ENCODE data around the gene FLAD1. TPM values are rescaled to one million over a fixed set of nuclear protein-coding genes. Genes with fewer than 3 reads are reported as not detected.
A peak's percentile ranks its signal among the peaks of the same experiment; 100 is the strongest.

The FLAD1 gene
- polyA plus RNA-seq, 2 of the 4 experiments (the other 2 are of a cell fraction) = 34.1 to 43.5 TPM

DNA sequence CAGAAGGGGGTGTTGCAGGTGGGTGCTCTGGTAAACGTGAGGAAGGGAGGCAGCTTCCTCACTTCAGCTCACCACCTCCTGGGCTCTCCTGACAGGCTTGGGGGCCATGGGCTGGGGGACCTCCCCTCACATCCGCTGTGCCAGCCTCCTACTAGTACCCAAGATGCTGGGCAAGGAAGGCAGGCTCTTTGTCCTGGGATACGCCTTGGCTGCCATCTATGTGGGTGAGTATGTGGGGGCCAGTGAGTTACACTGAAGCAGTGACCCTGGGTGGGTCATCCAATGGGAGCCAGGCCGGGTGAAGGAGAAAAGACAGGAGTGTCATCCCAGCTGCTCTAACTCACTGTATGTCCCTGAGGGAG lies 56.1 kb downstream of the FLAD1 start:
- peak overlapping the region; percentile 19 to 66; a peak in 4 of 6 replicates for H3K27ac ChIP-seq
- H3K4me2 ChIP-seq = peak overlapping the region; percentile 45
- H3K4me3 ChIP-seq = no peak overlapping the region
- no peak for ATAC-seq
- no peaks in the 10 kb centered on the region for H3K9me3 ChIP-seq
- DNase-seq (ENCODE audit: low read depth in 1 of 2, low spot score in 1 of 2) = no peak
- FAIRE-seq = no peak
- WGBS (ENCODE audit: missing lambda C conversion rate) = 86% methylated on average over 4 of the region's 4 CpGs
- no peak for TF ChIP-seq JUNB (IDR thresholded peaks at IDR 0.05)
- TF ChIP-seq KDM5A (IDR thresholded peaks at IDR 0.05) = no peak
- no peak for TF ChIP-seq CHD4 (IDR thresholded peaks at IDR 0.05; ENCODE audit: borderline replicate concordance)
- TF ChIP-seq MYC (IDR thresholded peaks at IDR 0.05; ENCODE audit: borderline replicate concordance, low read length) = no peak
- peaks cover 34% of the 10 kb centered on the region for H3K4me1 ChIP-seq
- ChIA-PET POLR2A (no interaction called here), CTCF (interaction anchor here (1.4 to 1.8 kb wide), 3 partner anchors 46 to 369 kb away, joined by 3 to 4 read pairs (median 4); partner anchors contain the start of gene KRTCAP2)

DNA sequence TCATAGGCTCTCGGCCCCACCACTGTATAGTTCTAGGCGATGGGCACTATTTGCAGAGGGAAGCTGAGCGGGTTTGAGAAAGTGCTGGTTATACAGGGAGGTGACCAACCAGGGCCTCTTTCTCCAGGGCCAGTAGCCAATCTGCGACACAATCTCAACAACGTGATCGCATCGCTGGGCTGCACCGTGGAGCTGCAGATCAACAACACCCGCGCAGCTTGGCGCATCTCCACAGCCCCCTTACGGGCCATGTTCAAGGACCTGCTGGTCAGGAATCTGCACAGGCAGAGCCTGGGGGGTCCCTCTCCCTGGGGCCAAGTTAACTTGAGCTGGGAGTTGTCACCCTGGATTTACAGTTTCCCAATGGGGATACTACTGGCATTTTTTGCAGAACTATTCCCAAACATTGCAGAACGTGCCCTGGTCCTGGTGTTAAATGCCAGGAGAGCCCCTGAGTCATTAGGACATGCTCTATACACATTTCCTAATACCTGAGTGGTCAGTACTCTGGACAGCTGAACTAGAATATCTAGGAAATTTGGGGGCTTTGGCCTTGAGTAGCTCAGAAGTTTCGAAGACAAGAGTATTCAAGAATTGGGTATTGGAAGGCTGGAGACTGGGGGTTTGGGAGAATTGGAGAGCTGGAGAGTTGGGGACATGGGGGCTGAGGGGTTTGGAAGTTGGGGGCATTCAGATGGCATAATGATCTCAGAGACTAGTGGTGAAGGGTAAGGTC lies 57.4 kb downstream of the FLAD1 start:
- Histone ChIP-seq H3K4me2 (no peak overlapping the region), H3K27ac (peak overlapping the region in 1 of 2 experiments; percentile 66; a peak in 1 of 6 replicates), H3K9me3 (no peaks in the 10 kb centered on the region), H3K4me3 (no peak overlapping the region), H3K4me1 (peaks cover 46% of the 10 kb centered on the region)
- FAIRE-seq (no peak), DNase-seq (ENCODE audit: low read depth in 1 of 2, low spot score in 1 of 2) (no peak), ATAC-seq (no peak)
- POLR2A ChIA-PET = no interaction called here
- 93% methylated on average over 14 of the region's 14 CpGs for WGBS (ENCODE audit: missing lambda C conversion rate)
- TF ChIP-seq EP300 (IDR thresholded peaks at IDR 0.05) = no peak
- no peak for TF ChIP-seq PHF8 (IDR thresholded peaks at IDR 0.05; ENCODE audit: borderline replicate concordance, low read depth)
- TF ChIP-seq CBX8 (IDR thresholded peaks at IDR 0.05) = no peak
- TF ChIP-seq EHMT2 (IDR thresholded peaks at IDR 0.05; ENCODE audit: low read depth) = no peak
- no peak for TF ChIP-seq KDM5A (IDR thresholded peaks at IDR 0.05)
- CTCF ChIA-PET = interaction anchor here (1.4 to 1.5 kb wide), 2 partner anchors 45 to 371 kb away, joined by 4 to 5 read pairs; no protein-coding TSS in a partner anchor

Small RNA genes within 50 kb of the gene (small RNA-seq; reads per million reads assigned to genes)
- 0 reads per million in 6 experiments for gene MIR4258
- gene RF00017 = 0 reads per million in 6 experiments

Other genes with a start within 250 kb of the FLAD1 start
- 0.03 and 0.08 TPM in 2 replicates for gene KCNN3, start 113.1 kb upstream of the FLAD1 start, polyA plus RNA-seq (2011; rRNA removed)
- 0.01 to 0.04 TPM in 2 of 3 replicates, not detected in the other for gene KCNN3, start 113.1 kb upstream of the FLAD1 start, polyA plus RNA-seq (2017; fragmentation: RNase III; extraction: RNeasy Plus Mini Kit Qiagen cat#74134 plus additional on column Dnase treatment)
- gene PMVK, start 46.6 kb upstream of the FLAD1 start, polyA plus RNA-seq (2011; rRNA removed) = 31.4 and 35.7 TPM in 2 replicates
- 52.0 to 57.3 TPM (median 53.0 TPM) in 3 replicates for gene PMVK, start 46.6 kb upstream of the FLAD1 start, polyA plus RNA-seq (2017; fragmentation: RNase III; extraction: RNeasy Plus Mini Kit Qiagen cat#74134 plus additional on column Dnase treatment)
- 15.0 and 16.8 TPM in 2 replicates for gene PBXIP1, start 27.2 kb upstream of the FLAD1 start, polyA plus RNA-seq (2011; rRNA removed)
- 13.9 to 22.4 TPM (median 20.8 TPM) in 3 replicates for gene PBXIP1, start 27.2 kb upstream of the FLAD1 start, polyA plus RNA-seq (2017; fragmentation: RNase III; extraction: RNeasy Plus Mini Kit Qiagen cat#74134 plus additional on column Dnase treatment)
- gene PYGO2, start 21.6 kb upstream of the FLAD1 start, polyA plus RNA-seq (2011; rRNA removed) = 24.6 and 25.8 TPM in 2 replicates
- gene PYGO2, start 21.6 kb upstream of the FLAD1 start, polyA plus RNA-seq (2017; fragmentation: RNase III; extraction: RNeasy Plus Mini Kit Qiagen cat#74134 plus additional on column Dnase treatment) = 15.7 to 18.9 TPM (median 18.3 TPM) in 3 replicates
- gene SHC1, start 12.6 kb upstream of the FLAD1 start, polyA plus RNA-seq (2011; rRNA removed) = 174 and 203 TPM in 2 replicates
- 117 to 124 TPM (median 118 TPM) in 3 replicates for gene SHC1, start 12.6 kb upstream of the FLAD1 start, polyA plus RNA-seq (2017; fragmentation: RNase III; extraction: RNeasy Plus Mini Kit Qiagen cat#74134 plus additional on column Dnase treatment)
- gene CKS1B, start 8.7 kb upstream of the FLAD1 start, polyA plus RNA-seq (2011; rRNA removed) = 725 and 787 TPM in 2 replicates
- gene CKS1B, start 8.7 kb upstream of the FLAD1 start, polyA plus RNA-seq (2017; fragmentation: RNase III; extraction: RNeasy Plus Mini Kit Qiagen cat#74134 plus additional on column Dnase treatment) = 345 to 366 TPM (median 356 TPM) in 3 replicates
- 0.32 TPM in 1 of 2 replicates, not detected in the other for gene LENEP, start 10.2 kb downstream of the FLAD1 start, polyA plus RNA-seq (2011; rRNA removed)
- gene LENEP, start 10.2 kb downstream of the FLAD1 start, polyA plus RNA-seq (2017; fragmentation: RNase III; extraction: RNeasy Plus Mini Kit Qiagen cat#74134 plus additional on column Dnase treatment) = not detected in 3 replicates
- 20.5 and 20.8 TPM in 2 replicates for gene ZBTB7B, start 19.5 kb downstream of the FLAD1 start, polyA plus RNA-seq (2011; rRNA removed)
- gene ZBTB7B, start 19.5 kb downstream of the FLAD1 start, polyA plus RNA-seq (2017; fragmentation: RNase III; extraction: RNeasy Plus Mini Kit Qiagen cat#74134 plus additional on column Dnase treatment) = 24.7 to 30.7 TPM (median 29.0 TPM) in 3 replicates
- gene DCST2, start 50.4 kb downstream of the FLAD1 start, polyA plus RNA-seq (2011; rRNA removed) = 1.0 and 1.5 TPM in 2 replicates
- 0.23 to 0.46 TPM (median 0.43 TPM) in 3 replicates for gene DCST2, start 50.4 kb downstream of the FLAD1 start, polyA plus RNA-seq (2017; fragmentation: RNase III; extraction: RNeasy Plus Mini Kit Qiagen cat#74134 plus additional on column Dnase treatment)
- 0.06 TPM in 1 of 2 replicates, not detected in the other for gene DCST1, start 50.5 kb downstream of the FLAD1 start, polyA plus RNA-seq (2011; rRNA removed)
- not detected in 3 replicates for gene DCST1, start 50.5 kb downstream of the FLAD1 start, polyA plus RNA-seq (2017; fragmentation: RNase III; extraction: RNeasy Plus Mini Kit Qiagen cat#74134 plus additional on column Dnase treatment)
- 25.6 and 33.6 TPM in 2 replicates for gene ADAM15, start 68.0 kb downstream of the FLAD1 start, polyA plus RNA-seq (2011; rRNA removed)
- gene ADAM15, start 68.0 kb downstream of the FLAD1 start, polyA plus RNA-seq (2017; fragmentation: RNase III; extraction: RNeasy Plus Mini Kit Qiagen cat#74134 plus additional on column Dnase treatment) = 33.0 to 35.2 TPM (median 34.2 TPM) in 3 replicates
- gene EFNA4, start 80.4 kb downstream of the FLAD1 start, polyA plus RNA-seq (2011; rRNA removed) = 3.1 and 4.9 TPM in 2 replicates
- gene EFNA4, start 80.4 kb downstream of the FLAD1 start, polyA plus RNA-seq (2017; fragmentation: RNase III; extraction: RNeasy Plus Mini Kit Qiagen cat#74134 plus additional on column Dnase treatment) = 6.1 to 8.7 TPM (median 7.5 TPM) in 3 replicates
- gene EFNA3, start 95.5 kb downstream of the FLAD1 start, polyA plus RNA-seq (2011; rRNA removed) = 1.9 and 2.6 TPM in 2 replicates
- 2.0 to 3.2 TPM (median 2.7 TPM) in 3 replicates for gene EFNA3, start 95.5 kb downstream of the FLAD1 start, polyA plus RNA-seq (2017; fragmentation: RNase III; extraction: RNeasy Plus Mini Kit Qiagen cat#74134 plus additional on column Dnase treatment)
- 38.9 and 64.6 TPM in 2 replicates for gene EFNA1, start 144.5 kb downstream of the FLAD1 start, polyA plus RNA-seq (2011; rRNA removed)
- 19.1 to 25.4 TPM (median 25.1 TPM) in 3 replicates for gene EFNA1, start 144.5 kb downstream of the FLAD1 start, polyA plus RNA-seq (2017; fragmentation: RNase III; extraction: RNeasy Plus Mini Kit Qiagen cat#74134 plus additional on column Dnase treatment)
- 39.3 and 39.4 TPM in 2 replicates for gene SLC50A1, start 152.5 kb downstream of the FLAD1 start, polyA plus RNA-seq (2011; rRNA removed)
- gene SLC50A1, start 152.5 kb downstream of the FLAD1 start, polyA plus RNA-seq (2017; fragmentation: RNase III; extraction: RNeasy Plus Mini Kit Qiagen cat#74134 plus additional on column Dnase treatment) = 28.2 to 30.7 TPM (median 28.9 TPM) in 3 replicates
- gene DPM3, start 157.2 kb downstream of the FLAD1 start, polyA plus RNA-seq (2011; rRNA removed) = 22.8 and 33.7 TPM in 2 replicates
- 67.5 to 83.0 TPM (median 80.3 TPM) in 3 replicates for gene DPM3, start 157.2 kb downstream of the FLAD1 start, polyA plus RNA-seq (2017; fragmentation: RNase III; extraction: RNeasy Plus Mini Kit Qiagen cat#74134 plus additional on column Dnase treatment)
- gene KRTCAP2, start 190.0 kb downstream of the FLAD1 start, polyA plus RNA-seq (2011; rRNA removed) = 154 and 227 TPM in 2 replicates
- 216 to 218 TPM (median 217 TPM) in 3 replicates for gene KRTCAP2, start 190.0 kb downstream of the FLAD1 start, polyA plus RNA-seq (2017; fragmentation: RNase III; extraction: RNeasy Plus Mini Kit Qiagen cat#74134 plus additional on column Dnase treatment)
- gene TRIM46, start 190.5 kb downstream of the FLAD1 start, polyA plus RNA-seq (2011; rRNA removed) = 1.1 and 1.5 TPM in 2 replicates
- 1.7 to 2.8 TPM (median 2.7 TPM) in 3 replicates for gene TRIM46, start 190.5 kb downstream of the FLAD1 start, polyA plus RNA-seq (2017; fragmentation: RNase III; extraction: RNeasy Plus Mini Kit Qiagen cat#74134 plus additional on column Dnase treatment)
- gene THBS3, start 224.6 kb downstream of the FLAD1 start, polyA plus RNA-seq (2011; rRNA removed) = 13.8 and 16.2 TPM in 2 replicates
- 8.9 to 14.2 TPM (median 12.1 TPM) in 3 replicates for gene THBS3, start 224.6 kb downstream of the FLAD1 start, polyA plus RNA-seq (2017; fragmentation: RNase III; extraction: RNeasy Plus Mini Kit Qiagen cat#74134 plus additional on column Dnase treatment)
- 53.4 and 73.9 TPM in 2 replicates for gene MTX1, start 225.4 kb downstream of the FLAD1 start, polyA plus RNA-seq (2011; rRNA removed)
- gene MTX1, start 225.4 kb downstream of the FLAD1 start, polyA plus RNA-seq (2017; fragmentation: RNase III; extraction: RNeasy Plus Mini Kit Qiagen cat#74134 plus additional on column Dnase treatment) = 64.5 to 67.2 TPM (median 67.1 TPM) in 3 replicates